Esophagus muscularis mucosa (tissue), 4 donors: Measurements from ENCODE around the gene DGLUCY. TPM values are rescaled to one million over a fixed set of nuclear protein-coding genes. Genes with fewer than 3 reads are reported as not detected.
A peak's percentile ranks its signal among the peaks of the same experiment; 100 is the strongest.

ENCODE experiments used
- DNase-seq: peaks from one replicate; pipeline ENCODE4 v3.0.0-alpha.2; 2017; ENCODE audit errors: extremely low spot score
- H3K27ac ChIP-seq, 4 donors: fragments of 200-600 bp; sonication (generic); replicated peaks in 1 of 4; 1 replicate in 3 of 4; 2 replicates in 1 of 4; pipeline ENCODE4 v1.5.1; 2016 to 2019; ENCODE audit warnings: mild to moderate bottlenecking in 1 of 4
- H3K27me3 ChIP-seq, 4 donors: fragments of 200-600 bp; sonication (generic); one replicate each; pipeline versions ENCODE4 v1.5.1 to v1.6.0; 2016 to 2019
- H3K36me3 ChIP-seq, 4 donors: fragments of 200-600 bp; sonication (generic); one replicate each; pipeline ENCODE4 v1.5.1; 2016 to 2019
- H3K4me1 ChIP-seq, 4 donors: fragments of 200-600 bp; sonication (generic); one replicate each; pipeline ENCODE4 v1.5.1; 2016 to 2019
- H3K4me3 ChIP-seq, 4 donors: fragments of 200-600 bp; sonication (generic); 1 replicate in 2 of 4; 2 replicates in 2 of 4; pipeline ENCODE4 v1.5.1; 2016 to 2019; ENCODE audit warnings: mild to moderate bottlenecking in 4 of 4, moderate library complexity in 1 of 4
- H3K9me3 ChIP-seq, 4 donors: fragments of 200-600 bp; sonication (generic); 1 replicate in 3 of 4; 2 replicates in 1 of 4; pipeline ENCODE4 v1.5.1; 2016 to 2019
- CTCF ChIP-seq, 3 experiments: fragments of 200-600 bp in 2 of 3; fragments of 450-650 bp in 1 of 3; sonication (generic) in 2 of 3; IDR thresholded peaks; one replicate each; pipeline ENCODE4 v1.5.1; 2017 to 2019; ENCODE audit warnings: antibody characterized with exemption in 3 of 3, mild to moderate bottlenecking in 2 of 3, moderate library complexity in 1 of 3
- EP300 ChIP-seq: sonication (generic); formaldehyde crosslinking; IDR thresholded peaks from one replicate; pipeline ENCODE4 v1.6.1; 2017; ENCODE audit warnings: antibody characterized with exemption
- POLR2A ChIP-seq: fragments of 450-650 bp; IDR thresholded peaks from one replicate; pipeline ENCODE4 v1.6.1; 2017; ENCODE audit warnings: antibody characterized with exemption, moderate library complexity, mild to moderate bottlenecking, low read depth
- POLR2AphosphoS5 ChIP-seq, 2 donors: sonication (generic); formaldehyde crosslinking; IDR thresholded peaks; one replicate each; pipeline ENCODE4 v1.6.1; 2017; ENCODE audit warnings: antibody characterized with exemption in 2 of 2
- WGBS: methylation state at CpG from one replicate; pipeline ENCODE4 v1.1.5; 2018; 5-methylcytosine and 5-hydroxymethylcytosine counted together
- intact Hi-C: fragments of 100-400 bp; cut with DNase I; formaldehyde crosslinking; loops from one replicate; pipeline ENCODE4 v1.15.1; 2023
- total RNA-seq, 4 donors: library from RNA; depleted of rRNA; stranded (reverse); fragments of >200 nt; gene quantifications; one replicate each; pipeline versions ENCODE4 v1.1.0 to v1.2.1, GENCODE V29; 2016

Gene DGLUCY
- total RNA-seq, 4 donors from 2014 or later = 47.2 to 88.2 (median 66.5) TPM

GRCh38 chr14:91125801-91126200 lies 11.9 kb downstream of the DGLUCY start:
- H3K4me1 ChIP-seq = peaks cover 60 to 83% (median 69%) of the 10 kb centered on the region in 4 donors
- intact Hi-C loops = no loop called here
- no peaks in the 10 kb centered on the region for H3K9me3 ChIP-seq
- no peak for DNase-seq
- TF ChIP-seq POLR2A (no peak), EP300 (no peak), POLR2AphosphoS5 (IDR thresholded peaks at IDR 0.05) (no peak)
- 75% methylated on average over 4 of the region's 4 CpGs for WGBS
- peaks cover 5 to 23% (median 10%) of the 10 kb centered on the region in 4 donors for H3K36me3 ChIP-seq
- no peaks in the 10 kb centered on the region for H3K27me3 ChIP-seq
- H3K27ac ChIP-seq = peak overlapping the region; percentile 67 to 98 (median 88)
- no peak overlapping the region for H3K4me3 ChIP-seq

GRCh38 chr14:91126761-91127160 lies 12.9 kb downstream of the DGLUCY start:
- Histone ChIP-seq H3K27ac (peak overlapping the region; percentile 47 to 98 (median 82)), H3K9me3 (no peaks in the 10 kb centered on the region), H3K36me3 (peaks cover 5 to 33% (median 17%) of the 10 kb centered on the region in 4 donors), H3K27me3 (no peaks in the 10 kb centered on the region), H3K4me1 (peaks cover 52 to 74% (median 60%) of the 10 kb centered on the region in 4 donors), H3K4me3 (no peak overlapping the region)
- intact Hi-C loops = no loop called here
- 82% methylated on average over 2 of the region's 2 CpGs for WGBS
- TF ChIP-seq POLR2A = no peak
- no peak for TF ChIP-seq POLR2AphosphoS5 (IDR thresholded peaks at IDR 0.05)
- TF ChIP-seq EP300 = no peak
- no peak for TF ChIP-seq CTCF (IDR thresholded peaks at IDR 0.05)
- no peak for DNase-seq

DNA sequence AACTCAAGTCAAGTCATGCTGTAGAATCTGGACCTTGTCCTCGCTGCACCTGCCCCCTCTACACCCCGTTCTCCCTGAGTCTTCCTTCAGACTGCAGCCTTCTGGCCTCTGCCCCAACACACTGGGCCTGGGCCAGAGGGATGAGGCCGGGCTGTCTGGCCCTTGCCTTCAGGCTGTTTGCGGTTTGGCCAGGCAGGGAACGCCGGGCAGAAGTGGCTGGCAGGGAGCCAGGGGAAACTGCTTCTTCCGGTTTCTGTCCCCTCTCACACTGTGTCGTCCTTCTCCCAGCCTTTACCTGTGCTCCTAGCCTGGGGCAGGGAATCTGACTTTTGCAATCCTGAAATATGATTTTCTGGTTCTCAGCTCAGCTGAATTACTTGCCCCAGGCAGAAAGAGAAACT lies 13.5 kb downstream of the DGLUCY start:
- H3K4me3 ChIP-seq = no peak overlapping the region
- peaks cover 47 to 67% (median 53%) of the 10 kb centered on the region in 4 donors for H3K4me1 ChIP-seq
- peak overlapping the region; percentile 47 to 98 (median 82) for H3K27ac ChIP-seq
- 58% methylated on average over 8 of the region's 8 CpGs for WGBS
- intact Hi-C loops = no loop called here
- no peaks in the 10 kb centered on the region for H3K9me3 ChIP-seq
- no peak for TF ChIP-seq EP300
- TF ChIP-seq POLR2A = no peak
- no peak for TF ChIP-seq CTCF (IDR thresholded peaks at IDR 0.05)
- TF ChIP-seq POLR2AphosphoS5 (IDR thresholded peaks at IDR 0.05) = no peak
- H3K27me3 ChIP-seq = no peaks in the 10 kb centered on the region
- no peak for DNase-seq
- peaks cover 5 to 39% (median 23%) of the 10 kb centered on the region in 4 donors for H3K36me3 ChIP-seq

GRCh38 chr14:91127924-91128323 lies 14.1 kb downstream of the DGLUCY start:
- peak overlapping the region; percentile 47 to 98 (median 82) for H3K27ac ChIP-seq

GRCh38 chr14:91128699-91129098 lies 14.8 kb downstream of the DGLUCY start:
- no peak for DNase-seq
- intact Hi-C loops = no loop called here
- no peak for TF ChIP-seq CTCF (IDR thresholded peaks at IDR 0.05)
- Histone ChIP-seq H3K9me3 (no peaks in the 10 kb centered on the region), H3K27me3 (no peaks in the 10 kb centered on the region), H3K4me1 (peaks cover 40 to 54% (median 41%) of the 10 kb centered on the region in 4 donors), H3K4me3 (no peak overlapping the region), H3K27ac (peak overlapping the region; percentile 52 to 98 (median 75)), H3K36me3 (peaks cover 5 to 52% (median 29%) of the 10 kb centered on the region in 4 donors)
- WGBS = 80% methylated on average over 4 of the region's 4 CpGs

More at GRCh38 chr14:91127924-91128323, 14.1 kb downstream of the DGLUCY start:
- Histone ChIP-seq H3K4me1 (peaks cover 47 to 62% (median 49%) of the 10 kb centered on the region in 4 donors), H3K9me3 (no peaks in the 10 kb centered on the region), H3K36me3 (peaks cover 5 to 44% (median 28%) of the 10 kb centered on the region in 4 donors), H3K4me3 (no peak overlapping the region), H3K27me3 (no peaks in the 10 kb centered on the region)
- intact Hi-C loops = no loop called here
- no peak for DNase-seq
- WGBS = 100% methylated on average over 4 of the region's 4 CpGs
- TF ChIP-seq EP300 = no peak

DNA sequence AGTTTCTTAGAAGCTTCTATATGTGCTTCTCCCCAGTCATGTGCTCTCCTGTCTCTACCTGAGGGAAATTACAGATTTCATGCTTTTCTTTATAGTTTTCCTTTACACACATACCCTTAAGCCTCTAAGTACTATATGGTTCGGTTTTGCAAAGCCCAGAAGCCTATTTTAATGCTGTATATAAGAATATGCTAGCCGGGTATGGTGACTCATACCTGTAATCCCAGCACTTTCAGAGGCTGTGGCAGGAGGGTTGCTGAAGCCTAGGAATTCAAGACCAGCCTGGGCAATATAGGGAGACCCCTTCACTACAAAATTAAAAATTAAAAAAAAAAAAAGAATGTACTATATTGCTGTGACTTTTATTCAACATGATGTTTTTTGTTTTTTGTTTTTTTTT lies 15.4 kb downstream of the DGLUCY start:
- peaks cover 5 to 54% (median 29%) of the 10 kb centered on the region in 4 donors for H3K36me3 ChIP-seq
- peak overlapping the region; percentile 20 to 98 (median 75) for H3K27ac ChIP-seq
- no peak for TF ChIP-seq CTCF (IDR thresholded peaks at IDR 0.05)
- TF ChIP-seq POLR2AphosphoS5 (IDR thresholded peaks at IDR 0.05) = no peak
- no peak for TF ChIP-seq EP300
- TF ChIP-seq POLR2A = no peak
- no peak for DNase-seq
- no peaks in the 10 kb centered on the region for H3K9me3 ChIP-seq
- no peak overlapping the region for H3K4me3 ChIP-seq
- no peaks in the 10 kb centered on the region for H3K27me3 ChIP-seq
- H3K4me1 ChIP-seq = peaks cover 36 to 50% (median 36%) of the 10 kb centered on the region in 4 donors
- WGBS = 49% methylated on average over 2 of the region's 2 CpGs
- intact Hi-C loops = no loop called here
